ENCODE measurements around the gene TRAK1.

DNA sequence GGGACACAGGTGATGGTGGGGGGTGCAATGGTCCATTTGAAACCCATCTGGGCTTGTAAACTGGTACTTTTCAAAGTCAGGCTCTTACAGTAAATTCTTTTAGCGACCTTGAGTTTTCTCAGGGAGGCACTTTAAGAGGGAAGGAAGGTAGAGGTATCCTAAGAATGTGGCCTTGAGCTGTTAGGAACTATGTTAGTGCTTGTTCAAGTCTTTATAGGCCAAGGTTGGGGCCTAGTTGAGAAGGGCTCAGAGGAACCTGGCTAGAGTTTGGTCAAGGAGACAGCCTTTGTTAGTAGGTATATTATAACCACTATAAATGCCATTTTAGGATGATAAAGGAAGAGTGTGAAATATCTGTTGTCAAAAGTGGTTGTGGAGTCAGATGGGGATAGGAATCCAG lies 184.1 kb downstream of the TRAK1 start:
- TF ChIP-seq TAF1 (IDR thresholded peaks at IDR 0.05; ENCODE audit: borderline replicate concordance, low read depth, low read length) (no peak), POLR2A (IDR thresholded peaks at IDR 0.05; ENCODE audit: low read depth, low read length) (no peak), POLR2AphosphoS5 (IDR thresholded peaks at IDR 0.05; ENCODE audit: low read depth, low read length) (no peak)
